ENCODE results near the gene DTX1.

DNA sequence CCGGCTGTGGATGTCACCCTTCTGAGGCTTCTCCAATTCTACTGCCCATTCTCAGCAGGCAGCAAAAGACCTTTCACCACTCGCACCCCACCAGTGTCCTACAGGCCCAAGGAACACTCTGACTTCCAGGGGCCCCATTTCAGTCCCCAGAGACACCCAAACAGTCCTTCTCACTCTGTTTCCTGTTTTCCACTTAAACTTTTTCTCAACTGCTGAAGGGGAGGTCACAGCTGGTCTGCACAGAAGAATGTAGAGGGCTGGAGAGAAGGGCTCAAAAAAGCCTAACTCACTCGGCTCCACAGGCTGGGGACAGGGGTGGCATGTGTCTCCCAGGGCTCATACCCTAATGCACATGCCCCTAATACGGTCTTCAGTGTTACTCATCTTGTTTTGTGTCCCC lies 4.2 kb upstream of the DTX1 start:
- TF ChIP-seq, protein P1, sequence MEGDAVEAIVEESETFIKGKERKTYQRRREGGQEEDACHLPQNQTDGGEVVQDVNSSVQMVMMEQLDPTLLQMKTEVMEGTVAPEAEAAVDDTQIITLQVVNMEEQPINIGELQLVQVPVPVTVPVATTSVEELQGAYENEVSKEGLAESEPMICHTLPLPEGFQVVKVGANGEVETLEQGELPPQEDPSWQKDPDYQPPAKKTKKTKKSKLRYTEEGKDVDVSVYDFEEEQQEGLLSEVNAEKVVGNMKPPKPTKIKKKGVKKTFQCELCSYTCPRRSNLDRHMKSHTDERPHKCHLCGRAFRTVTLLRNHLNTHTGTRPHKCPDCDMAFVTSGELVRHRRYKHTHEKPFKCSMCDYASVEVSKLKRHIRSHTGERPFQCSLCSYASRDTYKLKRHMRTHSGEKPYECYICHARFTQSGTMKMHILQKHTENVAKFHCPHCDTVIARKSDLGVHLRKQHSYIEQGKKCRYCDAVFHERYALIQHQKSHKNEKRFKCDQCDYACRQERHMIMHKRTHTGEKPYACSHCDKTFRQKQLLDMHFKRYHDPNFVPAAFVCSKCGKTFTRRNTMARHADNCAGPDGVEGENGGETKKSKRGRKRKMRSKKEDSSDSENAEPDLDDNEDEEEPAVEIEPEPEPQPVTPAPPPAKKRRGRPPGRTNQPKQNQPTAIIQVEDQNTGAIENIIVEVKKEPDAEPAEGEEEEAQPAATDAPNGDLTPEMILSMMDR (IDR thresholded peaks at IDR 0.05; ENCODE audit: extremely low read depth in 1 of 2, insufficient read depth in 1 of 2, low read depth in 1 of 2, low read length in 2 of 2), result no peak
- TF ChIP-seq GATA2 (IDR thresholded peaks at IDR 0.05; ENCODE audit: insufficient read depth, insufficient read length, low read depth, low read length), result no peak
- no peak for TF ChIP-seq EZH2 (IDR thresholded peaks at IDR 0.05; ENCODE audit: borderline replicate concordance, low read depth, low read length, severe bottlenecking)
- TF ChIP-seq MAX (IDR thresholded peaks at IDR 0.05; ENCODE audit: insufficient read depth, insufficient read length), result no peak
- TF ChIP-seq FOS (IDR thresholded peaks at IDR 0.05; ENCODE audit: borderline replicate concordance, insufficient read depth, low read length), result no peak
- no peak for TF ChIP-seq POLR2A (IDR thresholded peaks at IDR 0.05; ENCODE audit: low read depth, low read length)
- TF ChIP-seq POLR2AphosphoS5 (IDR thresholded peaks at IDR 0.05; ENCODE audit: insufficient read depth, low read depth, low read length), result no peak
- no peak for TF ChIP-seq JUN (IDR thresholded peaks at IDR 0.05; ENCODE audit: borderline replicate concordance, insufficient read depth, insufficient read length, low read depth)
- TF ChIP-seq MYC (IDR thresholded peaks at IDR 0.05; ENCODE audit: low read depth, low read length), result no peak
